D721Med (cell line): ENCODE data around the gene ERC1.

Experiments used
- DNase-seq: peaks from one replicate; pipeline ENCODE4 v3.0.0; 2011; ENCODE audit warnings: low spot score; ENCODE audit not compliant: insufficient read length
- FAIRE-seq: peaks from 2 replicates; lab custom pipeline; 2011; peaks lifted over from hg19 to GRCh38; lab: Jason Lieb, UNC
- TF ChIP-seq, protein P1 (sequence below): IDR thresholded peaks from 2 replicates; pipeline ENCODE4 v1.5.1; 2012; ENCODE audit warnings: mild to moderate bottlenecking, control low read depth; ENCODE audit not compliant: insufficient read depth; ENCODE audit errors: missing control alignments

The ERC1 gene

GRCh38 chr12:1504895-1505311 is 513.9 kb downstream of the ERC1 start:
- TF ChIP-seq, protein P1, sequence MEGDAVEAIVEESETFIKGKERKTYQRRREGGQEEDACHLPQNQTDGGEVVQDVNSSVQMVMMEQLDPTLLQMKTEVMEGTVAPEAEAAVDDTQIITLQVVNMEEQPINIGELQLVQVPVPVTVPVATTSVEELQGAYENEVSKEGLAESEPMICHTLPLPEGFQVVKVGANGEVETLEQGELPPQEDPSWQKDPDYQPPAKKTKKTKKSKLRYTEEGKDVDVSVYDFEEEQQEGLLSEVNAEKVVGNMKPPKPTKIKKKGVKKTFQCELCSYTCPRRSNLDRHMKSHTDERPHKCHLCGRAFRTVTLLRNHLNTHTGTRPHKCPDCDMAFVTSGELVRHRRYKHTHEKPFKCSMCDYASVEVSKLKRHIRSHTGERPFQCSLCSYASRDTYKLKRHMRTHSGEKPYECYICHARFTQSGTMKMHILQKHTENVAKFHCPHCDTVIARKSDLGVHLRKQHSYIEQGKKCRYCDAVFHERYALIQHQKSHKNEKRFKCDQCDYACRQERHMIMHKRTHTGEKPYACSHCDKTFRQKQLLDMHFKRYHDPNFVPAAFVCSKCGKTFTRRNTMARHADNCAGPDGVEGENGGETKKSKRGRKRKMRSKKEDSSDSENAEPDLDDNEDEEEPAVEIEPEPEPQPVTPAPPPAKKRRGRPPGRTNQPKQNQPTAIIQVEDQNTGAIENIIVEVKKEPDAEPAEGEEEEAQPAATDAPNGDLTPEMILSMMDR: no peak
- no peak for FAIRE-seq

GRCh38 chr12:1505576-1505975 is 514.6 kb downstream of the ERC1 start:
- TF ChIP-seq, protein P1: no peak
- no peak for DNase-seq
- no peak for FAIRE-seq

More at GRCh38 chr12:1504895-1505311, 513.9 kb downstream of the ERC1 start:
- no peak for DNase-seq

- FAIRE-seq (no peak), DNase-seq (no peak)
These were observed 516.3 kb downstream of the ERC1 start for GRCh38 chr12:1507308-1507707.

DNA sequence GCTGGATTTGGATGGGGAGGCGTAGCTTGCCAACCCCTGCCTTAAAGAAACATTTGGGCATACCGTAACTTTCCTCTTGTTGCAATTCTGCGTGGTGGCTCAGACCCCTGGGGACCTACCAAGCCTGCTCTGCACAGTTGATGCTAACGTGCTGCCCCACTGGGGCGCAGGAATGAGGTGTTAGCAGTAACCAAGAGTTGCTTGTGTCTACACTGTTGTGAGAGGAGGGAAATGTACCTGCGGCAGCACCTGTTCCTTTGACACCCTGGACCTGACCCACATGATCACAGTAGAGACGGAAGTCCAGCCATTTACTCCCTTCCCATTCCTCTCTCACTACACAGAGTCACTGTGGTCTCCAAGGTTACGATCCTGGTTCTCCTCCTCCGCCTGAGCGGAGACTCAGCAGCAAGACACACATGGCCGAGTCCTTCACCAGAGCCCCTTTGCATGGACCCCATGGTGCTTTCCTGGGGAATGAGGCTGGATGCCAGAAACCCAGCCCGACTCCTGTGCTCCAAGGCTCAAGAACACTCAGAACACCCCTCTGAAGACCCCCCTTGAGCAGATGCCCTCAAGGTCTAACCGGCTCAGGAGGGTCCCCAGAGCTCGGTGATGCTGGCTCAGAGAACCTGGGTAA is 518.5 kb downstream of the ERC1 start:
- TF ChIP-seq, protein P1: no peak
- DNase-seq: no peak
- FAIRE-seq: no peak

More at GRCh38 chr12:1507308-1507707, 516.3 kb downstream of the ERC1 start:
- TF ChIP-seq, protein P1: no peak

DNA sequence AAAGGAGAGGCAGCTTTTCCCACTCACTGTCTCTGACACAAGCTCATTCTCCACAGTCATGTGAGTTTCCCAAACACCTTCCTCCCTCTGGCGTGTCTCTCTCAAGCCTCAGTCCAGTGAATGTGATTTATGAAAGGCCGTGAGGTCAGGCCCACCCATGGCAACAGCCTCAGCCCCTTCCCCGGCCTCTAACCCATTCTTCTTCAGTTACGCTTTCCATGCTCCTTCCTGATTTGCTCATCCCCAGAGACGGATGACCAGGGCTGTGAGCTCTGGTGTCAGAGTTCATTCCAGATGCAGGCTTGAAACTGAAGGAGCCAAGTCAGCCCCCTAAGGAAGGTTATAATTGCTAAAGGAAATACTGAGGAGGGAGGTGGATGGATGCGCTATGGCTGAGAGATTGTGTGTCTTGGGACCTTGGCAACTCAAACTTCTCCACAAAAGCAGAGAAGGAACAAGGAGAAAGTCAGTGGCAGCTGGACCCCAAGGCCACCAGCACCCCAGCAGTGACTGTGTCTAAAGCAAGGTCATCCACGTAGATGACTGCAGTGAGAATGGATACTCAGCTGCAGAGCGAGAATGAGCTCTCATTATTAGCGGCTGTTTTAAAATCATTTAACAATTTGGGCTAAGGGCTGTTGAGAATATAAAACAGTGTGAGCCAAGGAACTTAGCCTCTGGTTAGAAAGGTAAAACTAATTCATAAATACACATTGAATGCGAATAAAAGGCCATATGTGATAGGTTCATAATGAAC is 519.2 kb downstream of the ERC1 start:
- TF ChIP-seq, protein P1: no peak
- DNase-seq: no peak
- FAIRE-seq: no peak

DNA sequence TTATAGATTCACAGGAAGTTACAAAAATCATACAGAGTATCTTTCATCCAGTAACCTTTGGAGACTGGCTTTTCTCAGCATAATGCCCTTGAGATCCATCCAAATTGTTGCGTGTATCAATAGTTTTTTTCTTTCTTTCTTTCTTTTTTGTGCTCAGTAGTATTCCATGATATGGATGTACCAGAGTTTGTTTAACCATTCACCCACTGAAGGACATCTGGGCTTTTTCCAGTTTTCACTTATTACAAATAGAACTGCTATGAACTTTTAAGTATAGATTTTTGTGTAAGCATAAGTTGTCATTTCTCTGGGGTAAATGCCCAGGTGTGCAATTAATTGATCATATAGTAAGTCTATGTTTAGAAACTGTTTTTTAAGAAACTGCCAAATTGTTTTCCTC is 524.0 kb downstream of the ERC1 start:
- no peak for FAIRE-seq

More for the DNA sequence above, 524.0 kb downstream of the ERC1 start:
- no peak for DNase-seq
- TF ChIP-seq, protein P1: no peak
